ENCODE data around the gene ADAMTS2. TPM values are rescaled to one million over a fixed set of nuclear protein-coding genes. Genes with fewer than 3 reads are reported as not detected.

Gene ADAMTS2
- total RNA-seq, 1 experiment from 2014 or later: not detected

- intact Hi-C loops (cut with micrococcal nuclease; ENCODE audit: unreplicated experiment): no loop called here
- CTCF ChIA-PET: interaction anchor here (0.7 kb wide), 2 partner anchors 815 to 1024 kb away, joined by 3 to 4 read pairs; no protein-coding TSS in a partner anchor
- Mint-ChIP-seq H3K36me3 (ENCODE audit: insufficient read depth, unreplicated experiment) (no peaks in the 10 kb centered on the region), H3K27me3 (ENCODE audit: unreplicated experiment) (no peaks in the 10 kb centered on the region), H3K4me1 (ENCODE audit: low read depth, unreplicated experiment) (no peaks in the 10 kb centered on the region), H3K9me3 (ENCODE audit: low read depth, unreplicated experiment) (peaks cover 7% of the 10 kb centered on the region), H3K4me3 (ENCODE audit: low read depth, unreplicated experiment) (no peak overlapping the region), H3K27ac (ENCODE audit: unreplicated experiment) (no peak overlapping the region)
- TF ChIP-seq CTCF (IDR thresholded peaks at IDR 0.05; ENCODE audit: unreplicated experiment): no peak
- DNase-seq: no peak
- no TSS peak for BruUV-seq (replicated peaks)
These were observed 71.7 kb downstream of the ADAMTS2 start for GRCh38 chr5:179273441-179274145.

- H3K4me3 Mint-ChIP-seq (ENCODE audit: low read depth, unreplicated experiment): no peak overlapping the region
- H3K36me3 Mint-ChIP-seq (ENCODE audit: insufficient read depth, unreplicated experiment): no peaks in the 10 kb centered on the region
- CTCF ChIA-PET: no interaction called here
- no peak overlapping the region for H3K27ac Mint-ChIP-seq (ENCODE audit: unreplicated experiment)
- peaks cover 7% of the 10 kb centered on the region for H3K9me3 Mint-ChIP-seq (ENCODE audit: low read depth, unreplicated experiment)
- DNase-seq: no peak
- no peaks in the 10 kb centered on the region for H3K4me1 Mint-ChIP-seq (ENCODE audit: low read depth, unreplicated experiment)
- no peak for TF ChIP-seq CTCF (IDR thresholded peaks at IDR 0.05; ENCODE audit: unreplicated experiment)
- intact Hi-C loops (cut with micrococcal nuclease; ENCODE audit: unreplicated experiment): no loop called here
- no peaks in the 10 kb centered on the region for H3K27me3 Mint-ChIP-seq (ENCODE audit: unreplicated experiment)
- BruUV-seq (replicated peaks): no TSS peak
These were observed 72.2 kb downstream of the ADAMTS2 start for GRCh38 chr5:179273073-179273435.

GRCh38 chr5:179272326-179273072 lies 72.8 kb downstream of the ADAMTS2 start:
- intact Hi-C loops (cut with micrococcal nuclease; ENCODE audit: unreplicated experiment): no loop called here
- CTCF ChIA-PET: no interaction called here
- Mint-ChIP-seq H3K4me1 (ENCODE audit: low read depth, unreplicated experiment) (no peaks in the 10 kb centered on the region), H3K36me3 (ENCODE audit: insufficient read depth, unreplicated experiment) (no peaks in the 10 kb centered on the region), H3K4me3 (ENCODE audit: low read depth, unreplicated experiment) (no peak overlapping the region), H3K27ac (ENCODE audit: unreplicated experiment) (no peak overlapping the region), H3K27me3 (ENCODE audit: unreplicated experiment) (no peaks in the 10 kb centered on the region), H3K9me3 (ENCODE audit: low read depth, unreplicated experiment) (peaks cover 7% of the 10 kb centered on the region)
- DNase-seq: no peak
- no TSS peak for BruUV-seq (replicated peaks)
- no peak for TF ChIP-seq CTCF (IDR thresholded peaks at IDR 0.05; ENCODE audit: unreplicated experiment)

GRCh38 chr5:179271821-179272325 lies 73.4 kb downstream of the ADAMTS2 start:
- H3K9me3 Mint-ChIP-seq (ENCODE audit: low read depth, unreplicated experiment): peaks cover 7% of the 10 kb centered on the region
- no peaks in the 10 kb centered on the region for H3K36me3 Mint-ChIP-seq (ENCODE audit: insufficient read depth, unreplicated experiment)
- no peaks in the 10 kb centered on the region for H3K4me1 Mint-ChIP-seq (ENCODE audit: low read depth, unreplicated experiment)
- no peak for TF ChIP-seq CTCF (IDR thresholded peaks at IDR 0.05; ENCODE audit: unreplicated experiment)
- no peak overlapping the region for H3K4me3 Mint-ChIP-seq (ENCODE audit: low read depth, unreplicated experiment)
- intact Hi-C loops (cut with micrococcal nuclease; ENCODE audit: unreplicated experiment): no loop called here
- CTCF ChIA-PET: no interaction called here
- no peaks in the 10 kb centered on the region for H3K27me3 Mint-ChIP-seq (ENCODE audit: unreplicated experiment)
- no peak overlapping the region for H3K27ac Mint-ChIP-seq (ENCODE audit: unreplicated experiment)
- no peak for DNase-seq
- BruUV-seq (replicated peaks): no TSS peak
